ENCODE data around the gene TEC. TPM values are rescaled to one million over a fixed set of nuclear protein-coding genes. Genes with fewer than 3 reads are reported as not detected.

Gene TEC
- total and polyA plus RNA-seq, 2 experiments from 2014 or later = 2.9 to 3.0 TPM

DNA sequence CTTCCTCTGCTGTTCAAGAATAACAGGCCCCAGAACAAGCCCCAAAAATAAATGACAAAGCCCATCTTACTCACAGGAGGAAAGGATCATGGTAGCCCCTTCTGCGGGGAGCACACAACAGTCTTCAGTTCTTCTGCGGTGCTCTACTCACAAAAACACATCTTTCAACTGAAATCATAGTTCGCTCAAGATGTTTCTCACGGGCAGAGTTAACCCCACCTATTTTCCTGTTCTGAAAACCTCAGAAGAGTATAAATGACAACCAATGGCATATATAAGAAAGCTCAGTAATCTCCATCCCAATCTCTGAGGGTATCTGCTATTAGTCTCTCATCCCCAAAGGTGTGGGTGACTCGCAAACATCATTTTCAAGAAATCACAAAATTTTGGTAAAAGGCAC lies 135.6 kb downstream of the TEC start, which contains the start of gene TXK:
TXK (minus strand) TSS at position 170 of the 400 bp plus-strand sequence; CDS start at position 90, 80 bp downstream.
- Histone ChIP-seq H3K4me3 (no peak within 1 kb of the TSS), H2AFZ (no peak within 1 kb of the TSS), H3K36me3 (ENCODE audit: insufficient read depth) (peaks cover 3% of the 10 kb centered on the region; the same call in 1 of the 2 replicates), H3K79me2 (replicated peaks; ENCODE audit: insufficient read depth) (no peaks in the 10 kb centered on the region), H3F3A (replicated peaks; ENCODE audit: low read depth) (no peaks in the 10 kb centered on the region), H3K9me2 (ENCODE audit: insufficient read depth) (0 out of 2 replicates have a peak, but pooled peaks cover 3% of the 10 kb centered on the region), H3K4me2 (no peak within 1 kb of the TSS), H3K27ac (ENCODE audit: low read depth) (no peak within 1 kb of the TSS), H4K20me1 (replicated peaks; ENCODE audit: insufficient read depth) (no peaks in the 10 kb centered on the region), H3K4me1 (ENCODE audit: insufficient read depth) (no peaks in the 10 kb centered on the region; the same call in 1 of the 2 replicates), H3K27me3 (ENCODE audit: insufficient read depth) (no peaks in the 10 kb centered on the region)
- no peak within 1 kb of the TSS for H3K4me3 Mint-ChIP-seq
- H3K27me3 Mint-ChIP-seq (ENCODE audit: insufficient read depth, low read depth, poor library complexity) = peaks cover 6% of the 10 kb centered on the region
- peaks cover 2% of the 10 kb centered on the region; the same call in 1 of the 3 replicates for H3K9me3 Mint-ChIP-seq
- no peak for ATAC-seq
- peaks cover 15% of the 10 kb centered on the region for H3K4me1 Mint-ChIP-seq
- TF ChIP-seq, protein P1, sequence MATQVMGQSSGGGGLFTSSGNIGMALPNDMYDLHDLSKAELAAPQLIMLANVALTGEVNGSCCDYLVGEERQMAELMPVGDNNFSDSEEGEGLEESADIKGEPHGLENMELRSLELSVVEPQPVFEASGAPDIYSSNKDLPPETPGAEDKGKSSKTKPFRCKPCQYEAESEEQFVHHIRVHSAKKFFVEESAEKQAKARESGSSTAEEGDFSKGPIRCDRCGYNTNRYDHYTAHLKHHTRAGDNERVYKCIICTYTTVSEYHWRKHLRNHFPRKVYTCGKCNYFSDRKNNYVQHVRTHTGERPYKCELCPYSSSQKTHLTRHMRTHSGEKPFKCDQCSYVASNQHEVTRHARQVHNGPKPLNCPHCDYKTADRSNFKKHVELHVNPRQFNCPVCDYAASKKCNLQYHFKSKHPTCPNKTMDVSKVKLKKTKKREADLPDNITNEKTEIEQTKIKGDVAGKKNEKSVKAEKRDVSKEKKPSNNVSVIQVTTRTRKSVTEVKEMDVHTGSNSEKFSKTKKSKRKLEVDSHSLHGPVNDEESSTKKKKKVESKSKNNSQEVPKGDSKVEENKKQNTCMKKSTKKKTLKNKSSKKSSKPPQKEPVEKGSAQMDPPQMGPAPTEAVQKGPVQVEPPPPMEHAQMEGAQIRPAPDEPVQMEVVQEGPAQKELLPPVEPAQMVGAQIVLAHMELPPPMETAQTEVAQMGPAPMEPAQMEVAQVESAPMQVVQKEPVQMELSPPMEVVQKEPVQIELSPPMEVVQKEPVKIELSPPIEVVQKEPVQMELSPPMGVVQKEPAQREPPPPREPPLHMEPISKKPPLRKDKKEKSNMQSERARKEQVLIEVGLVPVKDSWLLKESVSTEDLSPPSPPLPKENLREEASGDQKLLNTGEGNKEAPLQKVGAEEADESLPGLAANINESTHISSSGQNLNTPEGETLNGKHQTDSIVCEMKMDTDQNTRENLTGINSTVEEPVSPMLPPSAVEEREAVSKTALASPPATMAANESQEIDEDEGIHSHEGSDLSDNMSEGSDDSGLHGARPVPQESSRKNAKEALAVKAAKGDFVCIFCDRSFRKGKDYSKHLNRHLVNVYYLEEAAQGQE (IDR thresholded peaks at IDR 0.05; ENCODE audit: unreplicated experiment) = no peak
- TF ChIP-seq EZH2phosphoT487 (IDR thresholded peaks at IDR 0.05; ENCODE audit: unreplicated experiment) (no peak), ETS1 (IDR thresholded peaks at IDR 0.05) (no peak), ZNF114 (CRISPR knock-in tag; IDR thresholded peaks at IDR 0.05) (no peak), CREB1 (CRISPR knock-in tag; IDR thresholded peaks at IDR 0.05; ENCODE audit: low read depth) (no peak), POLR2AphosphoS5 (IDR thresholded peaks at IDR 0.05; ENCODE audit: low read depth) (no peak), NANOG (IDR thresholded peaks at IDR 0.05; ENCODE audit: borderline replicate concordance) (no peak), ZNF331 (CRISPR knock-in tag; IDR thresholded peaks at IDR 0.05; ENCODE audit: low read depth) (no peak), EZH2 (IDR thresholded peaks at IDR 0.05; ENCODE audit: low read depth, unreplicated experiment) (no peak), STAT1 (IDR thresholded peaks at IDR 0.05; ENCODE audit: unreplicated experiment) (no peak), JUNB (IDR thresholded peaks at IDR 0.05; ENCODE audit: unreplicated experiment) (no peak)
- TF ChIP-seq, protein P2, sequence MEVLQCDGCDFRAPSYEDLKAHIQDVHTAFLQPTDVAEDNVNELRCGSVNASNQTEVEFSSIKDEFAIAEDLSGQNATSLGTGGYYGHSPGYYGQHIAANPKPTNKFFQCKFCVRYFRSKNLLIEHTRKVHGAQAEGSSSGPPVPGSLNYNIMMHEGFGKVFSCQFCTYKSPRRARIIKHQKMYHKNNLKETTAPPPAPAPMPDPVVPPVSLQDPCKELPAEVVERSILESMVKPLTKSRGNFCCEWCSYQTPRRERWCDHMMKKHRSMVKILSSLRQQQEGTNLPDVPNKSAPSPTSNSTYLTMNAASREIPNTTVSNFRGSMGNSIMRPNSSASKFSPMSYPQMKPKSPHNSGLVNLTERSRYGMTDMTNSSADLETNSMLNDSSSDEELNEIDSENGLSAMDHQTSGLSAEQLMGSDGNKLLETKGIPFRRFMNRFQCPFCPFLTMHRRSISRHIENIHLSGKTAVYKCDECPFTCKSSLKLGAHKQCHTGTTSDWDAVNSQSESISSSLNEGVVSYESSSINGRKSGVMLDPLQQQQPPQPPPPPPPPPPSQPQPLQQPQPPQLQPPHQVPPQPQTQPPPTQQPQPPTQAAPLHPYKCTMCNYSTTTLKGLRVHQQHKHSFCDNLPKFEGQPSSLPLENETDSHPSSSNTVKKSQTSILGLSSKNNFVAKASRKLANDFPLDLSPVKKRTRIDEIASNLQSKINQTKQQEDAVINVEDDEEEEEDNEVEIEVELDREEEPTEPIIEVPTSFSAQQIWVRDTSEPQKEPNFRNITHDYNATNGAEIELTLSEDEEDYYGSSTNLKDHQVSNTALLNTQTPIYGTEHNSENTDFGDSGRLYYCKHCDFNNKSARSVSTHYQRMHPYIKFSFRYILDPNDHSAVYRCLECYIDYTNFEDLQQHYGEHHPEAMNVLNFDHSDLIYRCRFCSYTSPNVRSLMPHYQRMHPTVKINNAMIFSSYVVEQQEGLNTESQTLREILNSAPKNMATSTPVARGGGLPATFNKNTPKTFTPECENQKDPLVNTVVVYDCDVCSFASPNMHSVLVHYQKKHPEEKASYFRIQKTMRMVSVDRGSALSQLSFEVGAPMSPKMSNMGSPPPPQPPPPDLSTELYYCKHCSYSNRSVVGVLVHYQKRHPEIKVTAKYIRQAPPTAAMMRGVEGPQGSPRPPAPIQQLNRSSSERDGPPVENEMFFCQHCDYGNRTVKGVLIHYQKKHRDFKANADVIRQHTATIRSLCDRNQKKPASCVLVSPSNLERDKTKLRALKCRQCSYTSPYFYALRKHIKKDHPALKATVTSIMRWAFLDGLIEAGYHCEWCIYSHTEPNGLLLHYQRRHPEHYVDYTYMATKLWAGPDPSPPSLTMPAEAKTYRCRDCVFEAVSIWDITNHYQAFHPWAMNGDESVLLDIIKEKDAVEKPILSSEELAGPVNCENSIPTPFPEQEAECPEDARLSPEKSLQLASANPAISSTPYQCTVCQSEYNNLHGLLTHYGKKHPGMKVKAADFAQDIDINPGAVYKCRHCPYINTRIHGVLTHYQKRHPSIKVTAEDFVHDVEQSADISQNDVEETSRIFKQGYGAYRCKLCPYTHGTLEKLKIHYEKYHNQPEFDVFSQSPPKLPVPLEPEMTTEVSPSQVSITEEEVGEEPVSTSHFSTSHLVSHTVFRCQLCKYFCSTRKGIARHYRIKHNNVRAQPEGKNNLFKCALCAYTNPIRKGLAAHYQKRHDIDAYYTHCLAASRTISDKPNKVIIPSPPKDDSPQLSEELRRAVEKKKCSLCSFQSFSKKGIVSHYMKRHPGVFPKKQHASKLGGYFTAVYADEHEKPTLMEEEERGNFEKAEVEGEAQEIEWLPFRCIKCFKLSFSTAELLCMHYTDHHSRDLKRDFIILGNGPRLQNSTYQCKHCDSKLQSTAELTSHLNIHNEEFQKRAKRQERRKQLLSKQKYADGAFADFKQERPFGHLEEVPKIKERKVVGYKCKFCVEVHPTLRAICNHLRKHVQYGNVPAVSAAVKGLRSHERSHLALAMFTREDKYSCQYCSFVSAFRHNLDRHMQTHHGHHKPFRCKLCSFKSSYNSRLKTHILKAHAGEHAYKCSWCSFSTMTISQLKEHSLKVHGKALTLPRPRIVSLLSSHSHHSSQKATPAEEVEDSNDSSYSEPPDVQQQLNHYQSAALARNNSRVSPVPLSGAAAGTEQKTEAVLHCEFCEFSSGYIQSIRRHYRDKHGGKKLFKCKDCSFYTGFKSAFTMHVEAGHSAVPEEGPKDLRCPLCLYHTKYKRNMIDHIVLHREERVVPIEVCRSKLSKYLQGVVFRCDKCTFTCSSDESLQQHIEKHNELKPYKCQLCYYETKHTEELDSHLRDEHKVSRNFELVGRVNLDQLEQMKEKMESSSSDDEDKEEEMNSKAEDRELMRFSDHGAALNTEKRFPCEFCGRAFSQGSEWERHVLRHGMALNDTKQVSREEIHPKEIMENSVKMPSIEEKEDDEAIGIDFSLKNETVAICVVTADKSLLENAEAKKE (CRISPR knock-in tag; IDR thresholded peaks at IDR 0.05) = no peak
- TF ChIP-seq, protein P3, sequence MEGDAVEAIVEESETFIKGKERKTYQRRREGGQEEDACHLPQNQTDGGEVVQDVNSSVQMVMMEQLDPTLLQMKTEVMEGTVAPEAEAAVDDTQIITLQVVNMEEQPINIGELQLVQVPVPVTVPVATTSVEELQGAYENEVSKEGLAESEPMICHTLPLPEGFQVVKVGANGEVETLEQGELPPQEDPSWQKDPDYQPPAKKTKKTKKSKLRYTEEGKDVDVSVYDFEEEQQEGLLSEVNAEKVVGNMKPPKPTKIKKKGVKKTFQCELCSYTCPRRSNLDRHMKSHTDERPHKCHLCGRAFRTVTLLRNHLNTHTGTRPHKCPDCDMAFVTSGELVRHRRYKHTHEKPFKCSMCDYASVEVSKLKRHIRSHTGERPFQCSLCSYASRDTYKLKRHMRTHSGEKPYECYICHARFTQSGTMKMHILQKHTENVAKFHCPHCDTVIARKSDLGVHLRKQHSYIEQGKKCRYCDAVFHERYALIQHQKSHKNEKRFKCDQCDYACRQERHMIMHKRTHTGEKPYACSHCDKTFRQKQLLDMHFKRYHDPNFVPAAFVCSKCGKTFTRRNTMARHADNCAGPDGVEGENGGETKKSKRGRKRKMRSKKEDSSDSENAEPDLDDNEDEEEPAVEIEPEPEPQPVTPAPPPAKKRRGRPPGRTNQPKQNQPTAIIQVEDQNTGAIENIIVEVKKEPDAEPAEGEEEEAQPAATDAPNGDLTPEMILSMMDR (conservative IDR thresholded peaks at IDR 0.05; ENCODE audit: low read depth in 2 of 2) = no peak
- peaks cover 18% of the 10 kb centered on the region for H3K36me3 Mint-ChIP-seq (ENCODE audit: low read depth)
- no peak within 1 kb of the TSS for H3K27ac Mint-ChIP-seq
- no peak for DNase-seq (ENCODE audit: low spot score)
